ENCODE results near the gene ZNF792.
"Not testable (repeated sequence)": the region's sequence is repeated elsewhere in the genome, so short reads cannot be mapped to it uniquely, and the experiment has no call there.

ZNF792 gene

DNA sequence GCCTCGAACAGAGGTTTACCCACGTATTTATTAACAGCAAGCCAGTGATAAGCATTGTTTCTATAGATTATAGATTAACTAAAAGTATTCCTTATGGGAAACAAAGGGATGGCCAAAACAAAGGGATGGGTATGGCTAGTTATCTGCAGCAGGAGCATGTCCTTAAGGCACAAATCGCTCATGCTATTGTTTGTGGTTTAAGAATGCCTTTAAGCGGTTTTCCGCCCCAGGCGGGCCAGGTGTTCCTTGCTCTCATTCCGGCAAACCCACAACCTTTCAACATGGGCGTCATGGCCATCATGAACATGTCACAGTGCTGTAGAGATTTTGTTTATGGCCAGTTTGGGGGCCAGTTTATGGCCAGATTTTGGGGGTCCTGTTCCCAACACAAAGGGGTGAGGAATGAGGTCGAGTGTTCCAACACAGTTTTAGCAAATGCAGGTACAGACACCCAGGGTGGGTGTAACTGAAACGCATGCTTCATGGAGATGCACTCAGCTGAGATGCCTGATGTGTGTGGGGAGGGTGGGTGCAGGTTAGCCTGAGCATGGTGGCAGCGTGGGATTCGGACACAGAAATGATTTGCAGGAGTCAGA lies 6.3 kb upstream of the ZNF792 start:
- DNase-seq (ENCODE audit: low spot score) = not testable (repeated sequence)

DNA sequence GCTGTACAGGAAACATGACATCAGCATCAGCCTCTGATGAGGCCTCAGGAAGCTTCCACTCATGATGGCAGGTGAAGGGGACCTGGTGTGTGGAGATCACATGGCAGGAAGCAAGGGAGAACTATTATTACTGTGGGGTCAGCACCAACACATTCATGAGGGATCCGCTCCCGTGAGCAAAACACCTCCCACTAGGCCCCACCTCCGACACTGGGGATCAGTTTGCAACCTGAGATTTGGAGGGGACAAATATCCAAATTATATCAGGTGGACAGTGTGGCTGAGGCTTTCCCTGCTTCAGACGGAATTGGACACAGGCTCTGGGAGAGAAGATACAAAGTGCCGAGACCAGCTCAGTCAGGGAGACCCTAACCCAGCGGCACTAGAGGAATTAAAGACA lies 5.7 kb upstream of the ZNF792 start:
- no peak for DNase-seq (ENCODE audit: low spot score)

GRCh38 chr19:34967551-34967950 lies 3.5 kb upstream of the ZNF792 start:
- DNase-seq (ENCODE audit: low spot score) = no peak

DNA sequence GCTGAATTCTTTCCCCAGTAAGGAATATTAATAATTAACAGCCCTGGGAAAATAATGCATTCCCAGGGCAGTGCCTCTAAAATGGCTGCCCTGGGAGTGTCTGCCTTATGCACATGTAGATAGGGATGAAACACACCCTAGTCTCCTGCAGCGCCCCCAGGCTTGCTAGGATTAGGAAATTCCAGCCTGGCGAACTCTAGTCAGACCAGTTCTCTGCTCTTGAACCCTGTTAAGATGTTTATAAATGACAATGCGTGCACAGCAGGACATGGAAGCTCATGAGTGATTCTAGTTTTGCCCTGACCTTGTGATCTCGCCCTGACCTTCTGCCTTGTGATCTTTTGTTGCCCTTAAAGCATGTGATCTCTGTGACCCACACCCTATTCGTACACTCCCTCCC lies 1.5 kb upstream of the ZNF792 start:
- not testable (repeated sequence) for DNase-seq (ENCODE audit: low spot score)

GRCh38 chr19:34964598-34964997 lies 569 bp upstream of the ZNF792 start:
- no peak for DNase-seq (ENCODE audit: low spot score)

DNA sequence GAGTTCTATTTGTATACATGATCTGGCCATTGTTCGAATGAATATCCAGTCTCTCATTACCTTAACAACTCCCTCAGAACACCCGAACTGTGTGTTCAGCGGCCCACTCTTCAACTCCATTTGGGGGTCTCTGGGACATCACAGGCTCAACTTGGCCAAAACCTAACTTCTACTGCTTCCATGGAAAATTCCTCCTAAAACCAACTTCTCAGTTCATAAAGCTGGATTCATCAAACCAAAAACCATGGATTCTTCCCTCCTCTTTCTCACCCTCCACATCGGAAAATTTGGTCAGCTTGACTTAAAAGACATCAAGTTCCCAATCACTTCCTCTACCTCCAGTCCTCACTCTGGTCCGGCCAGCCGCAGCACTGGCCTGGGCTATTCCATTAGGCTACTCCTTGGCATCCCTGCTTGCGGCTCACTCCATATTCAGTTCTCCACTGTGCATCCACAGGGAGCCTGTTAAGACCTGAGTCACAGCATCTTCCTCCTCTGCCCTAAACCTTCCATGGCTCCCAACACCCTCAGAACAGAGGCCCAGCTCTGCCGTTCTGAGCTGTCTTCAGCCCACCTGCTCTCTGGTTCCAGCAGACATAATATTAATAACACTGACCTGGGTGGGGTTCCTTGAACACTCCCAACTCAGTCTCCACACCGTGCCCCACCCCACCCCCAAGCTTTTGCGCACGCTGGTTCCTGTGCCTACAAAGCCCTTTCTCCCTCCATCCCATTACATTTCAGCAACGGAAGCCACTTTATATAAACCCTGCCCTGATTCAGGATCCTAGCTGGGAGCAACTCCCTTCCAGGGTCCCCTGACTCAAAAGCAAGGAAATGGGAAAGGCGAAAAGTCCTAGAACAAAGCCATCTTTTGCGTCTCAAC lies 1.1 kb downstream of the ZNF792 start:
- DNase-seq (ENCODE audit: low spot score) = peak; percentile 23

DNA sequence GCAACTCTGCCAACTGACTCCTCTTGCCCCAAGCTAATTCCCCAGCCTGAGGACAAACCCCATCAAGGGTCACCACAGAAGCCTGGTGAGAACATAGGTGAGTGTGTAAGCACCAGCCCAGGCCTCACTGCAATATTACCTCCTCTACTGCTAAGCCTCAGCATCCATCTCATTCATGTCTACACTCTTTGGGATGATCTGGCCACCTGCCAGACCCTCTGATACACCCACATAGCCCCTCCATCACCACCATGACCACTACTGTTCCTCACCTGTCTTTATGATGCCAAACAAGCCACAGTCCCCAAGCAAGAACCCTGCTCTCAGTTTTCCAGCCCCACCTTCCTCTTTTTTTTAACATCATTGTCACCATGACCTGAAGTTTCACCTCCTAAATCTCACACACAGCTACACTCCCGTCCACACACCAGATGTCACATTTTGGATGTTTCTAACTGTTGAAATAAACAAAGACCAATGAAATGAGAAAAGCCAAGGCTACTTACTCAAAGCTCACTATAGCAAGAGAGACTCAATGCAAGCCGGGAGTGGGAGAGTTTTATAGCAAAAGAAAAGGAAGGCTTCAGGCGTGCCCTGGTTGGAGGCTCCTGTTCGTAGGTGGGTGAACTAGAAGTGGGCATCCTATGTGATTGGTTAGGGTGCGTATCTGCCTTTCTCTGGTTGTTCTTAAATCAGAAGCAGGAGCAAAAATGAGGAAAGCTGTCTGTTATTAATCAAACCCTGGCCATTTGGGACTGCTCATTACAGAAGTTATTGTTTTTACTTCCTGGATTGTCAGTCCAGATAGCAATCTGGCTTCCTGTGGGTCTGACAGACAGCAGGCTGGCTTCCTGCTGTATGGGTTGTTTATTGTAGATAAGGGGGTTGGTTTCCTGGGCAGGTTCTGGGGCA lies 2.0 kb downstream of the ZNF792 start:
- DNase-seq (ENCODE audit: low spot score) = peak; percentile 37

GRCh38 chr19:34960940-34961679 lies 2.9 kb downstream of the ZNF792 start:
- no peak for DNase-seq (ENCODE audit: low spot score)

GRCh38 chr19:34960103-34960805 lies 3.8 kb downstream of the ZNF792 start:
- DNase-seq (ENCODE audit: low spot score) = no peak

DNA sequence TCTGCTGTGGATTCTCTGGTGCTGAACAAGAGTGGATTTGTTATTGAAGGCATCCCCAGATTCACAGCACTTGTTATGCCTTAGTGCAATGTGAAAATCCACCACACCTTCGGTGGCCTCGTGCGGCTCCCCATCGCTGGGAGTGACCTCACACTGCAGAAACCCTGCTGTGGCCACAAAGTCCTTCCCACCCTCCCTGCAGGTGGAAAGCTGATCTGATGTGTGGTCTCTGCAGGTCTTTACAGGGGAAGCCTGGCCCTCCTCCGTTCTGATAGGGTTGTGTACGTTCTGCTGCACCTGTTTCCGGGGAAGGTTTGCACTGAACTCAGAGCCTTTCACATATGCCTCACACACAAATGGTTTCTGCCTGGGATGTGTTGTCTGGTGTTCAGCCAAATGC lies 5.0 kb downstream of the ZNF792 start:
- no peak for DNase-seq (ENCODE audit: low spot score)

- no peak for DNase-seq (ENCODE audit: low spot score)
Measured at GRCh38 chr19:34957830-34958751, 5.9 kb downstream of the ZNF792 start.

DNA sequence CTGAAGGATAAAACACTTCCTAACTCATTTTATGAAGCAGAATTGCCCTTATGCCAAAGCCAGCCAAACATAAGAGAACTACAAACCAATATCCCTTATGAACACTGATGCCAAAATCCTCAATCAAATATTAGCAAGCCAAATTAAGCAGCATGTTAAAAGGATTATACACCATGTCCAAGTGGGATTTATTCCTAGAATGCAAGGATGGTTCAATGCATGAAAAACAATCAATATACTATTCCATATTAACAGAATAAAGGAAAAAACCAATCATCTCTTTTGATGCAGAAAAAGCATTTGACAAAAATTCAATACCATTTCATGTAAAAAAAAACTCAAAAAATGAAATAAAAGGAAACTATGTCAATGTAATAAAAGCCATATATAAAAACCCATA lies 10.9 kb downstream of the ZNF792 start:
- DNase-seq (ENCODE audit: low spot score) = no peak

DNA sequence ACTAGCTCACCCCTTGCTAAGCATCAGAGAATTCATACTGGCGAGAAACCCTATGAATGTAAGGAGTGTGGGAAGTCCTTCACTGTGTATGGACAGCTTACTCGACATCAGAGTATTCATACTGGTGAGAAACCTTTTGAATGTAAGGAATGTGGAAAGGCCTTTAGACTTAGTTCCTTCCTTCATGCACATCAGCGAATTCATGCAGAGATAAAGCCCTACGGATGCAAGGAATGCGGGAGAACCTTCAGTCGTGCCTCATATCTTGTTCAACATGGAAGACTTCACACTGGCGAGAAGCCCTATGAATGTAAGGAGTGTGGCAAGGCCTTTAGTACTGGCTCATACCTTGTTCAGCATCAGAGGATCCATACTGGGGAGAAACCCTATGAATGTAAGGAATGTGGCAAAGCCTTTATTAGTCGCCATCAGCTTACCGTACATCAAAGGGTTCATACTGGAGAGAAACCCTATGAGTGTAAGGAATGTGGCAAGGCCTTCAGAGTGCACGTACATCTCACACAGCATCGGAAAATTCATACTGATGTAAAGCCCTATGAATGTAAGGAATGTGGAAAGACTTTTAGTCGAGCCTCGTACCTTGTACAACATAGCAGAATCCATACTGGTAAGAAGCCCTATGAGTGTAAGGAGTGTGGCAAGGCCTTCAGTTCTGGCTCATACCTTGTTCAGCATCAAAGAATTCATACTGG lies 20.0 kb downstream of the ZNF792 start:
- no peak for DNase-seq (ENCODE audit: low spot score)

- DNase-seq (ENCODE audit: low spot score) = no peak
Measured at GRCh38 chr19:34938886-34939285, 25.1 kb downstream of the ZNF792 start.

GRCh38 chr19:34936184-34936583 lies 27.8 kb downstream of the ZNF792 start:
- no peak for DNase-seq (ENCODE audit: low spot score)

DNA sequence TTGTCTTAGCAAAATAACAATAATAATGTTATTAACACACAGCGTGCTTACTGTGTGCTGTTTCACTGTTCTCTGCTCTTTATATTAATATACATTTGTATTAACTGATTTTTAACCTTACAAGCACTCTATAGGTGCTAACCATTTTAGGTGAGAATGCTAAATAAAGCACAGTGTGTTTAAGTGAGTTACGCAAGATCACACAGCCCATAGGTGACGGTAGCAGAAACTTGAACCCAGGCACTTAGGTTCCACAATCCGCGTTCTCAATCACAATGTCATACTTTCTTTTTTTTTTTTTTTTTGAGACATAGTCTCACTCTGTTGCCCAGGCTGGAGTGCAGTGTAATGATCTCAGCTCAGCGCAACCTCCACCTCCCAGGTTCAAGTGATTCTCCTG lies 31.5 kb downstream of the ZNF792 start:
- no peak for DNase-seq (ENCODE audit: low spot score)

- DNase-seq (ENCODE audit: low spot score) = peak; percentile 96
Measured at GRCh38 chr19:34926685-34927375, 37.2 kb downstream of the ZNF792 start, which contains the start of gene ZNF30. Gene ZNF30 (plus strand): TSS chr19:34926903. CDS start chr19:34929948, 3,045 bp downstream.

- DNase-seq (ENCODE audit: low spot score) = no peak
Measured at GRCh38 chr19:34926361-34926684, 37.7 kb downstream of the ZNF792 start.
